DND-41 (cell line): ENCODE data around the gene HDHD3.

Experiments used
- ATAC-seq: fragments of 200-7000 bp; cut with Tn5 transposase; 3 replicates; pipeline ENCODE4 v1.9.1; 2021; ENCODE audit warnings: low read depth; ENCODE audit not compliant: insufficient read depth
- DNase-seq: peaks from one replicate; pipeline ENCODE4 v3.0.0-alpha.2; 2020
- H2AFZ ChIP-seq: 2 replicates; pipeline ENCODE4 v1.6.0; 2012; ENCODE audit warnings: low read depth, low read length
- H3K27ac ChIP-seq: 2 replicates; pipeline ENCODE4 v1.5.1; 2012; ENCODE audit warnings: low read length, inconsistent platforms
- H3K27me3 ChIP-seq: fragments of 200-600 bp; sonication (generic); 2 replicates; pipeline ENCODE4 v1.6.0; 2012; ENCODE audit warnings: low read length, mild to moderate bottlenecking, inconsistent platforms; ENCODE audit not compliant: insufficient read depth, poor library complexity
- H3K36me3 ChIP-seq: 2 replicates; pipeline ENCODE4 v1.5.1; 2012; ENCODE audit warnings: low read length, inconsistent platforms; ENCODE audit not compliant: insufficient read depth
- H3K4me1 ChIP-seq: 2 replicates; pipeline ENCODE4 v1.5.1; 2012; ENCODE audit warnings: mild to moderate bottlenecking, low read length; ENCODE audit not compliant: insufficient read depth
- H3K4me2 ChIP-seq: 2 replicates; pipeline ENCODE4 v1.6.0; 2012; ENCODE audit warnings: mild to moderate bottlenecking, moderate library complexity, low read length, inconsistent platforms; ENCODE audit not compliant: insufficient read depth
- H3K4me3 ChIP-seq, 2 experiments: fragments of 200-600 bp in 1 of 2; shearing (Covaris generic) in 1 of 2; 2 replicates each; pipeline ENCODE4 v1.5.1; 2012 to 2016; ENCODE audit warnings: inconsistent platforms in 2 of 2, low read length in 2 of 2, mild to moderate bottlenecking in 2 of 2, low read depth in 1 of 2, moderate library complexity in 1 of 2
- H3K79me2 ChIP-seq: 2 replicates; pipeline ENCODE4 v1.6.0; 2012; ENCODE audit warnings: low read length, inconsistent platforms; ENCODE audit not compliant: insufficient read depth
- H3K9ac ChIP-seq: 2 replicates; pipeline ENCODE4 v1.6.0; 2012; ENCODE audit warnings: low read depth, mild to moderate bottlenecking, inconsistent platforms, low read length, moderate library complexity
- H3K9me3 ChIP-seq: 2 replicates; pipeline ENCODE4 v1.5.1; 2012; ENCODE audit warnings: low read length, moderate library complexity, mild to moderate bottlenecking, inconsistent platforms; ENCODE audit not compliant: insufficient read depth, severe bottlenecking
- H4K20me1 ChIP-seq: 2 replicates; pipeline ENCODE4 v1.6.0; 2012; ENCODE audit warnings: low read length; ENCODE audit not compliant: insufficient read depth
- EZH2 ChIP-seq: IDR thresholded peaks from 3 replicates; pipeline ENCODE4 v1.6.1; 2012; ENCODE audit warnings: borderline replicate concordance, low read depth, mild to moderate bottlenecking, moderate library complexity, low read length, inconsistent platforms; ENCODE audit not compliant: severe bottlenecking
- TF ChIP-seq, protein P1 (sequence below): IDR thresholded peaks from 2 replicates; pipeline ENCODE4 v1.5.1; 2012; ENCODE audit warnings: borderline replicate concordance, low read length, moderate library complexity, mild to moderate bottlenecking; ENCODE audit not compliant: poor library complexity, severe bottlenecking; ENCODE audit errors: extremely low read depth

Gene HDHD3

DNA sequence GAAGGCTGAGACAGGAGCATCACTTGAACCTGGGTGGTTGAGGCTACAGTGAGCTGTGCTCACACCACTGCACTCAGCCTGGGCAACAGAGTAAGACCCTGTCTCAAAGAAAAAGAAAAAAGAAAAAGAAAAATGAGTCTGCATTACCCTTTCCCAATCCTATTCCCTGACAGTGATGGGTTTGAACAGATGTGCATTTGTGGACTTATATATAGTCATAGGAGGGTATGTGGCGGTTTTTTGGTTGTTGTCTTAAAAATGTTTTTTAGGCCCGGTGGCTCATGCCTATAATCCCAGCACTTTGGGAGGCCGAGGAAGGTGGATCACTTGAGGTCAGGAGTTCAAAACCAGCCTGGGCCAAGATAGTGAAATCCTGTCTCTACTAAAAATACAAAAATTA lies 13.4 kb downstream of the HDHD3 start:
- TF ChIP-seq EZH2, result no peak
- TF ChIP-seq, protein P1, sequence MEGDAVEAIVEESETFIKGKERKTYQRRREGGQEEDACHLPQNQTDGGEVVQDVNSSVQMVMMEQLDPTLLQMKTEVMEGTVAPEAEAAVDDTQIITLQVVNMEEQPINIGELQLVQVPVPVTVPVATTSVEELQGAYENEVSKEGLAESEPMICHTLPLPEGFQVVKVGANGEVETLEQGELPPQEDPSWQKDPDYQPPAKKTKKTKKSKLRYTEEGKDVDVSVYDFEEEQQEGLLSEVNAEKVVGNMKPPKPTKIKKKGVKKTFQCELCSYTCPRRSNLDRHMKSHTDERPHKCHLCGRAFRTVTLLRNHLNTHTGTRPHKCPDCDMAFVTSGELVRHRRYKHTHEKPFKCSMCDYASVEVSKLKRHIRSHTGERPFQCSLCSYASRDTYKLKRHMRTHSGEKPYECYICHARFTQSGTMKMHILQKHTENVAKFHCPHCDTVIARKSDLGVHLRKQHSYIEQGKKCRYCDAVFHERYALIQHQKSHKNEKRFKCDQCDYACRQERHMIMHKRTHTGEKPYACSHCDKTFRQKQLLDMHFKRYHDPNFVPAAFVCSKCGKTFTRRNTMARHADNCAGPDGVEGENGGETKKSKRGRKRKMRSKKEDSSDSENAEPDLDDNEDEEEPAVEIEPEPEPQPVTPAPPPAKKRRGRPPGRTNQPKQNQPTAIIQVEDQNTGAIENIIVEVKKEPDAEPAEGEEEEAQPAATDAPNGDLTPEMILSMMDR, result no peak
- Histone ChIP-seq H3K9me3 (no peaks in the 10 kb centered on the region), H3K27ac (no peak overlapping the region), H3K4me1 (no peaks in the 10 kb centered on the region), H3K4me3 (no peak overlapping the region), H3K27me3 (peaks cover 2% of the 10 kb centered on the region), H3K4me2 (no peak overlapping the region), H3K79me2 (no peaks in the 10 kb centered on the region), H3K9ac (no peak overlapping the region), H3K36me3 (no peaks in the 10 kb centered on the region), H4K20me1 (no peaks in the 10 kb centered on the region), H2AFZ (no peak overlapping the region)
- DNase-seq (no peak), ATAC-seq (no peak)

GRCh38 chr9:113361304-113362018 lies 15.3 kb downstream of the HDHD3 start:
- no peaks in the 10 kb centered on the region for H3K4me1 ChIP-seq
- no peak overlapping the region for H3K27ac ChIP-seq
- no peaks in the 10 kb centered on the region for H3K79me2 ChIP-seq
- H3K9ac ChIP-seq, result no peak overlapping the region
- no peaks in the 10 kb centered on the region for H3K36me3 ChIP-seq
- H4K20me1 ChIP-seq, result no peaks in the 10 kb centered on the region
- ATAC-seq (no peak), DNase-seq (no peak)
- peaks cover 5% of the 10 kb centered on the region for H3K27me3 ChIP-seq
- H3K9me3 ChIP-seq, result no peaks in the 10 kb centered on the region
- no peak overlapping the region for H3K4me2 ChIP-seq
- H2AFZ ChIP-seq, result no peak overlapping the region
- TF ChIP-seq, protein P1, result no peak
- TF ChIP-seq EZH2, result no peak
- no peak overlapping the region for H3K4me3 ChIP-seq

- Histone ChIP-seq H3K27ac (no peak overlapping the region), H3K4me2 (no peak overlapping the region), H3K36me3 (no peaks in the 10 kb centered on the region), H3K27me3 (peaks cover 5% of the 10 kb centered on the region), H3K9ac (no peak overlapping the region), H3K9me3 (no peaks in the 10 kb centered on the region), H3K4me1 (no peaks in the 10 kb centered on the region), H4K20me1 (no peaks in the 10 kb centered on the region), H2AFZ (no peak overlapping the region), H3K4me3 (no peak overlapping the region), H3K79me2 (no peaks in the 10 kb centered on the region)
- DNase-seq, result no peak
- no peak for ATAC-seq
- TF ChIP-seq EZH2, result no peak
- TF ChIP-seq, protein P1, result no peak
These were observed 16.4 kb downstream of the HDHD3 start for GRCh38 chr9:113360242-113360842.
